ENCODE data around the gene ANKRD62. TPM values are rescaled to one million over a fixed set of nuclear protein-coding genes. Genes with fewer than 3 reads are reported as not detected.

The ANKRD62 gene
- total RNA-seq, 4 donors from 2014 or later, result under 0.01 to 0.97 (median 0.27) TPM; not detected in 1

DNA sequence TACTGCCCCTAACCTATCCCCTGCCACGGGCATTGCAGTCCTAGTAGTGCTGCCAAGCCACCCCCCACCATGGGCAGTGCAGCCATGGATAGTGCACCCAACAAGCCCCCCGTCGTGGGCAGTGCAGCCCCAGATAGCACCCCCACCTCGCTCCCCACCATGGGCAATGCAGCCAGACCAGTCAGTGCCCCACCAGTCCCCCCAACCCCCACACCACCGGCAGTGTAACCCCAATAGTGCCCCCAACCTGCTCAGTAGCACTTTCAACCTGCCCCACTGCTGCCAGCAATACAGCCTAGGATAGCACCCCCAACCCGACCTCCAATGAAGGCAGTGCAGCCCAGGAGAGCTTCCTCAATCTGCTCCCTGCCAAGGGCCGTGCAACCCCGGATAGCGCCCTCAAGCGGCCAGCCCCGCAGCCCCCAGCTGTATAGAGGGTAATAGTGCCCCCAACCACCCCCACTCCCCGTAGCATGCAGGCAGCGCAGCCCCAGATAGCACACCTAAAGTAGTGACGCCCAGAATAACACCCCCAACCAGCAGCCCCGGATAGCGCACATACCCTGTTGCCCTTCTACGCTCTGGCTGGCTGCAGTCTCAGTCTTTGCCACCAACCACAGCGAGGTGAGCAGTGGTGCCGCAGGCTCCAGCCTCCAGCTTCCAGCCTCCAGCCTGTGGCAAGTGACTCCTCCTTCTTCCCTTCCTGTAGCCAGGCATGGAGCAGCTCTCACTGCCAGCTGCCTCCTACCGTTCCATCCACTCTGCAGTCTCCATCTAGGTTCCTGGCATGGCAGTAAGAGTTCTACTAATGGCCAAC is 45.4 kb upstream of the ANKRD62 start:
- no peaks in the 10 kb centered on the region for H3K4me1 ChIP-seq
- H3K27ac ChIP-seq, result no peak overlapping the region
- no peaks in the 10 kb centered on the region for H3K9me3 ChIP-seq
- whole genome bisulfite sequencing, 2 donors, result 88 to 94% methylated on average over 10 to 13 of the region's 20 CpGs
- no peak for DNase-seq
- H3K36me3 ChIP-seq, result no peaks in the 10 kb centered on the region
- H3K27me3 ChIP-seq, result no peaks in the 10 kb centered on the region
- intact Hi-C loops (cut with DNase I), result loop anchor here (10.0 kb wide), 2 partner anchors 197 to 313 kb away; no protein-coding TSS in a partner anchor
- TF ChIP-seq CTCF (IDR thresholded peaks at IDR 0.05) (no peak), POLR2A (IDR thresholded peaks at IDR 0.05) (no peak)
- no peak overlapping the region for H3K4me3 ChIP-seq

GRCh38 chr18:12048827-12049175 is 44.8 kb upstream of the ANKRD62 start:
- no peaks in the 10 kb centered on the region for H3K4me1 ChIP-seq
- no peak for DNase-seq
- intact Hi-C loops (cut with DNase I), result loop anchor here (10.0 kb wide), 2 partner anchors 196 to 314 kb away; no protein-coding TSS in a partner anchor
- no peak overlapping the region for H3K27ac ChIP-seq
- no peaks in the 10 kb centered on the region for H3K36me3 ChIP-seq
- TF ChIP-seq CTCF (IDR thresholded peaks at IDR 0.05), result no peak
- TF ChIP-seq POLR2A (IDR thresholded peaks at IDR 0.05), result no peak
- no peaks in the 10 kb centered on the region for H3K27me3 ChIP-seq
- H3K9me3 ChIP-seq, result no peaks in the 10 kb centered on the region
- no peak overlapping the region for H3K4me3 ChIP-seq
- WGBS, 2 donors, result 20 to 54% methylated on average over 2 of the region's 2 CpGs

GRCh38 chr18:12049978-12050811 is 43.4 kb upstream of the ANKRD62 start:
- TF ChIP-seq CTCF (IDR thresholded peaks at IDR 0.05), result no peak
- TF ChIP-seq POLR2A (IDR thresholded peaks at IDR 0.05), result no peak
- no peaks in the 10 kb centered on the region for H3K4me1 ChIP-seq
- no peak overlapping the region for H3K4me3 ChIP-seq
- H3K36me3 ChIP-seq, result no peaks in the 10 kb centered on the region
- DNase-seq, result no peak
- intact Hi-C loops (cut with DNase I), result loop anchor here (10.0 kb wide), 2 partner anchors 195 to 315 kb away; no protein-coding TSS in a partner anchor
- no peaks in the 10 kb centered on the region for H3K27me3 ChIP-seq
- no peaks in the 10 kb centered on the region for H3K9me3 ChIP-seq
- WGBS, 2 donors, result 67 to 82% methylated on average over 5 to 9 of the region's 9 CpGs
- H3K27ac ChIP-seq, result no peak overlapping the region

GRCh38 chr18:12052866-12053265 is 40.8 kb upstream of the ANKRD62 start:
- WGBS, 2 donors, result 66 to 81% methylated on average over 3 of the region's 3 CpGs

More at GRCh38 chr18:12052866-12053265, 40.8 kb upstream of the ANKRD62 start:
- DNase-seq, result no peak
- Histone ChIP-seq H3K4me3 (no peak overlapping the region), H3K27ac (no peak overlapping the region), H3K27me3 (no peaks in the 10 kb centered on the region), H3K4me1 (no peaks in the 10 kb centered on the region), H3K9me3 (no peaks in the 10 kb centered on the region), H3K36me3 (no peaks in the 10 kb centered on the region)
- intact Hi-C loops (cut with DNase I), result no loop called here
- no peak for TF ChIP-seq POLR2A (IDR thresholded peaks at IDR 0.05)
- no peak for TF ChIP-seq CTCF (IDR thresholded peaks at IDR 0.05)

Measured in esophagus squamous epithelium (tissue), 5 donors.